DMS53 treated with DMSO at 0.1 percent for 48 hours (cell line): ENCODE measurements around the gene GPR161.
"Not testable (repeated sequence)": the region's sequence is repeated elsewhere in the genome, so short reads cannot be mapped to it uniquely, and the experiment has no call there.

ENCODE experiments used
- DNase-seq: peaks from one replicate; lab custom pipeline; 2025; ENCODE audit not compliant: unreplicated experiment; lab: John Stamatoyannopoulos, UW

The GPR161 gene, protein sequence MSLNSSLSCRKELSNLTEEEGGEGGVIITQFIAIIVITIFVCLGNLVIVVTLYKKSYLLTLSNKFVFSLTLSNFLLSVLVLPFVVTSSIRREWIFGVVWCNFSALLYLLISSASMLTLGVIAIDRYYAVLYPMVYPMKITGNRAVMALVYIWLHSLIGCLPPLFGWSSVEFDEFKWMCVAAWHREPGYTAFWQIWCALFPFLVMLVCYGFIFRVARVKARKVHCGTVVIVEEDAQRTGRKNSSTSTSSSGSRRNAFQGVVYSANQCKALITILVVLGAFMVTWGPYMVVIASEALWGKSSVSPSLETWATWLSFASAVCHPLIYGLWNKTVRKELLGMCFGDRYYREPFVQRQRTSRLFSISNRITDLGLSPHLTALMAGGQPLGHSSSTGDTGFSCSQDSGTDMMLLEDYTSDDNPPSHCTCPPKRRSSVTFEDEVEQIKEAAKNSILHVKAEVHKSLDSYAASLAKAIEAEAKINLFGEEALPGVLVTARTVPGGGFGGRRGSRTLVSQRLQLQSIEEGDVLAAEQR

DNA sequence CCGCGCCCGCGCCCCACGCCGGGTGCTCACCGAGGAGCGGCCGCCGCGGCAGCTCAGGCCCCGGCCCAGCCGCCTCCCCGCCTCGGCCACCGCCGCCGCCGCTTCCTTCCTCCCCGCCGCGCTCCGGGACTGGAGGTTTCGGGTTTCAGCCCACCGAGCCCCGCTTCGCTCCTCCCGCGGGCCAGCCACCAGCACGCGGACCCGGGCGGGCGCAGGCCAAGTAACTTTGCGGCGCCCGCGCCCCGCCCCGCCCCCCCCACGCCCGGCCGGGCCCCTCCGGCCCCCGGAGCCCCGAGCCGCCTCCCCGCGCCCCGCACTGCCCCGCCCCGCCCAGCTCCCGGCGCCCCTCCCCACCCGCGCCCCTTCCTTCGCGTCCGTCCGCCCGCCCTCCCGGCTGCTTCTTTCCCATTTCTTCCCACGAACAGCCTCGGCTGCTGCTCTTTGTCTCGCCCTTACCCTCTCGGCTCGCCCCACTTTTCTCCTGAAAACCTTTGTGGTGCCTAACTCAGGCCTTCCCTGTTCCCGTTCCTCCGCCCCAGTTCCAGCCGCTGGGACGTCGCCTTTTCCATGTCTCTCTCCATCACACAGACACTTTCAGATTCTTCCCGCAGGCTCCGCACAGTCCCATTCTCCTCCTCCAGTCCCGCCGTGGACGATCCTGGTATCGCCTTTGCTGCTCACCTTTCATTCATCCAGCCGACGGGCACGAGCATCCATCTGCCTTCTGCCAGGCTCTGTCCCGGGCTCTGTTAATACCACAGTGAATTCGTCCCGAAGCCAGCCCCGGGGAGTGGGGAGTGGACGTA lies at the start of gene GPR161:
GPR161 (minus strand) TSS at position 222 of the 806 bp plus-strand sequence. CDS start 32,080 bp downstream, outside the sequence.
- peak; percentile 41 for DNase-seq

GRCh38 chr1:168181063-168181720 lies 44.5 kb upstream of the GPR161 start:
- not testable (repeated sequence) for DNase-seq

GRCh38 chr1:168180148-168180524 lies 43.4 kb upstream of the GPR161 start:
- DNase-seq, result no peak

GRCh38 chr1:168179438-168180147 lies 42.9 kb upstream of the GPR161 start:
- no peak for DNase-seq

- DNase-seq, result peak; percentile 95
Observed at GRCh38 chr1:168178638-168179437, 42.1 kb upstream of the GPR161 start, which contains the start of gene TIPRL. TSS of gene TIPRL (plus strand) at chr1:168178962. CDS start at chr1:168179078, 116 bp downstream.

DNA sequence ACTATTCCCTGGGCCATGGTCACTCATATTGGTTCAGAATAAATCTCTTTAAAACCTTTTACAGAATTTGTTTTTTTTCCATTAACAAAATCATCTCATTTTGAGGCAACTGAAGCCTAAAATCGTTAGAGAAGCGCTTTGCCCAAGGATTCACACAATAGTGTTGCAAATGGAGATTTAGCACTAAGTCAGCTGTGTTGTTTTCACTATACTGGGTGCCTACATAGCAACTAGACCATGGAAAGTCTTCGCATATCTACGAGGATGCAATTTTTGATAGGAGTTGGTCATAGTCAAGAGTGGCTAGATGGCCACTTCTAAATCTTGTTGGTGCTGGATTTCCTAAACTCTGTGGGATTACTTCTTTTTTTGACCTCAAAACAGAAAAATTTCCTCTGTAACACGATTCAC lies 41.5 kb upstream of the GPR161 start:
- DNase-seq, result no peak

DNA sequence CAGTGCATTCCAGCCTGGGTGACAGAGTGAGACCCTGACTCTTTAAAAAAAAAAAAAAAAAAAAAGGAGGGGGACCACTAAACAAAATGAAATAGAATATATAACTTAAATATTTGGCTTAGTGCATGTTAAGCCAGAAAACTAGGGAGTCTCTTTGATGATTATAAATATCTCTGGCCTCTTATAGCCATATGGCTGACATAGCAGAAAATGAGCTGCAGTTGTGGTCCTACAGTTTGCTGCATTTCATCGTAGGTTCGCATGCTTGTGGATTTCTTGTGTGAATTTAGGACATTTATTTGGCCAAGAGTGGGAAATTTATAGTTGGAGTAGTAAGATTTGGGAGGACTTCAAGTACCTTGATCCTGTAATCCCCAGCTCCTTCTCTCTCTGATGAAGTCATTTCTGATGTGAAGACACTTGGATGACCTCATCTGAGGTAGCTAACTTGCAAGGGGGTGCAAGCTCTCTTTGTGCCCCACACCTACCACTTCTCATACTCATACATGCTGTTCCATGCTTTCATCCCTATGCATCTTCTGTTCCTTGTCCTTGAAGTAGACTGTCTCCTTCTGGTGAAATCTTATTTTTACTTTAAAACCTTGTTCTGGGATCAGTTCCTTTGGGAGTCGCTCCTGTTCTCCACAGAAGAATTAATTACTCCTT lies 35.7 kb upstream of the GPR161 start:
- DNase-seq, result no peak

DNA sequence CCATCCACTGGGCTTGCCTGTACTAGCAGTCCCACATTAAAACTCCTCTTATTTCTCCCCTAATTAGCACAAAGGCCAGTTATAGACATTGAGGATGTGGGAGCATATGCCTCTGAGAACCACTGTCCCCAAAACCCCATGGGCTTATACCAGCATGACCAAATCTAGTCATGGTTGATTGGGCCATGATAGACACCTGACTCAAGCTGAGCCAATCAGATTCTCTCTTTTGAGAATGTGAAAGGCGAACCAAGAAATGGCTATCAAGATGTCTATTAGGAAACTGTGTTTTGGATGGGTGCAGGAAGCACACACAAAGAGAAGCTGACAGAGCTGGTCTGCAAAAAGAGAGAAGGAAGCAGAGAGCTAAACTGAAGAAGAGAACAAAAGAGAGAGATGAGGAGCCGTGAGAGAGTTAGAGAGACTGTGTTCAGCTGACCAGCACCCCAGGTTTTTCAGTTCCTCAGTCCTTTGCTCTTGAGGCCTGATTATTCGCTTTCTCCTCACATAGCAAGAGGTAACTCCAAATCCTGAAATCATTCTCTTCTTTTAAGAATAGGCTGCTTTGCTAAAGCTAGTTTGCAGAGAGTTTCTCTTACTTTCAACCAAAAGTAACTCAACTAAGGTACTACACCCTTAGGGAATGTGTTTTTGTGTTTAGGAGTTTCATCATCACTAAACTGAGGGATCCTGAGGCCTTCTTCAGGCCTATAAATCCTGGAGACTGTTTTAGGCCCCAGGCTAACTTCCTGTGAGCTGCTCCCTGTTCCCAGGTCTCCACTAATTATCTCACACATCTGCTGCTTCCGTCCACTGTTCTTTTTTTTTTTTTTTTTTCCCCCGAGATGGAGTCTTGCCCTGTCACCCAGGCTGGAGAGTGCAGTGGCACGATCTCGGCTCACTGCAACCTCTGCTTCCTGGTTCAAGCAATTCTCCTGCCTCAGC lies 34.1 kb upstream of the GPR161 start:
- DNase-seq, result no peak

- no peak for DNase-seq
Observed at GRCh38 chr1:168167806-168168205, 31.1 kb upstream of the GPR161 start.

DNA sequence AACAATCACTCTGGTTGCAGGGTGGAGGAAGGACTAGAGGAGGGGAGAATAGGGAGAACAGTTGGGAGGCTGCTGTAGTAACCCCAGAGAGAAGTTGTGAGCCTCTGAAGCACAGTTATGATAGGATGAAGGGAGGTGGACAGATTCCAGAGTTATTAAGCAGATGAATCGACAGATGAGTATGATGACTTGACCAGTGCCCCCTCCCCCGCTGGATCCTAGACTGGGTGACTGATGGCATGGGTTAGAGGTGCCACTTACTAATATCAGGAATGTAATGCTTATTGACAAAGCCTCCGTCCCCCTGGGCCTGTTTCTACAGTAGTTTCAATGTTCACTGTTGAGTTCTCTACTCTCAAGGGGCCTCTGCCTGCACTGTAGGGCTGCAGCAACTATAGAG lies 28.0 kb upstream of the GPR161 start:
- no peak for DNase-seq

GRCh38 chr1:168163670-168164069 lies 26.9 kb upstream of the GPR161 start:
- DNase-seq, result no peak

DNA sequence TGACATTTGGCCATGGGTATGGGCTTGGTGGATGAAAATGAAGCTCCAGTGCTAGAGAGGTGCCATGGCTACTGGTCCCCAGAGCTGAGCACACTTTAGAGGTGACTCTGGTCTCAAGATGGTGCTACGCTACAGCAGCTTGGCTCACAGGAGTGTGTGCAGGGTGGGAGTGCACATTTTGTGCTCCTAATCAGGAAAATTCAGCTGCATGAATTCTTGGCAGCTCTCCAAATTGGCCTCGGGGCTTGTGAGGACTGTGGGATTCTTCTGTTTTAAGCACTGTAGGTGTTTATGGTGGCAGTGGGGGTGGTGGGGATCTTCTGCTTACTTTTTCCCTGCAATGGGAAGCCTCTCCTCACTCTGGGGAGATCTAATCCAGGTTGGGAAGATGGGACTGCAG lies 24.7 kb upstream of the GPR161 start:
- no peak for DNase-seq

DNA sequence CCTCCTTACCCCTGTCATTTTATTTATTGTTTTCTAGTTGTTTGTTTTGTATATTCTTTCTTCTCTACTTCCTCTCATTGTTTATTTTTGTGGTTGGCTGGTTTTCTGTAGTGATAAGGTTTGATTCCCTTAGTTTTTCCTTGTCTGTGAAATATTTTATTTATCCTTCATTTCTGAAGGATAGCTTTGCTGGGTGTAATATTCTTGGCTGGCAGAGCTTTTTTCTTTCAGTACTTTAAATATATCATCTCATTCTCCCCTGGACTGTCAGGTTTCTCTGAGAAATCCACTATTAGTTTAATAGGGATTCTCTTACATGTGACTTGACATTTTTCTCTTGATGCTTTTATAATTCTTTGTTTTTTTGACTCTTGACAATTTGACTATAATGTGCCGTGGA lies 23.2 kb upstream of the GPR161 start:
- DNase-seq, result no peak

GRCh38 chr1:168159251-168159650 lies 22.5 kb upstream of the GPR161 start:
- DNase-seq, result no peak

GRCh38 chr1:168157638-168158037 lies 20.9 kb upstream of the GPR161 start:
- DNase-seq, result no peak

DNA sequence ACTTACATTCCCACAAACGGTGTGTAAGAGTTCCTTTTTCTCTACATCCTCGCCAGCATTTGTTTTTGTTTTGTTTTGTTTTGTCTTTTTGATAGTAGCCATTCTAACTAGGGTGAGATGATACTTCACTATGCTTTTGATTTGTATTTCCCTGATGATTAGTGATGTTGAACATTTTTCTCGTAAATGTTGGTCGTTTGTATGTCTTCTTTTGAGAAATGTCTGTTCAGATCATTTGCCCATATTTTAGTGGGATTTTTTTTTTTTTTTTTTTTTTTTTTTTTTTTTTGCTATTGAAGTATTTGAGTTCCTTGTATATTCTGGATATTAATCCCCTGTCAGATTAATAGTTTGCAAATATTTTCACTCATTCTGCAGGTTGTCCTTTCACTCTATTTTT lies 19.2 kb upstream of the GPR161 start:
- no peak for DNase-seq

DNA sequence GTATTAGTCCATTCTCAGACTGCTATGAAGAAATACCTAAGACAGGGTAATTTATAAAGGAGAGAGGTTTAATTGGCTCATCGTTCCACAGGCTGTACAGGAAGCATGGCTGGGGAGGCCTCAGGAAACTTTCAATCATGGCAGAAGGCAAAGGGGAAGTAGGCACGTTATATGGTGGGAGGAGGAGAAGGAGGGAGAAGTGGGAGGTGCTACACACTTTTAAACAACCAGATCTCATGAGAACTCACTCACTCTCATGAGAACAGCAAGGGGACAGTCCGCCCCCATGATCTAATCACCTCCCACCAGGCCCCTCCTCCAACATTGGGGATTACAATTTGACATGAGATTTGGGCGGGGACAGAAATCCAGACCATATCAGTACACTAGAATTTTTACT lies 18.0 kb upstream of the GPR161 start:
- DNase-seq, result not testable (repeated sequence)

GRCh38 chr1:168151935-168152334 lies 15.2 kb upstream of the GPR161 start:
- DNase-seq, result no peak
